GM10248 (cell line): ENCODE results near the gene HOXC10.
A peak's percentile ranks its signal among the peaks of the same experiment; 100 is the strongest.

Experiments used
- CTCF ChIA-PET: fragments of 300-600 bp; sonication (Branson Sonifier 250); formaldehyde crosslinking; extraction: SDS; loops from one replicate; lab custom pipeline; 2021; ENCODE audit warnings: antibody characterized with exemption; lab: Yijun Ruan, JAX
- POLR2A ChIA-PET: fragments of 350-650 bp; sonication (Branson Sonifier 250); formaldehyde crosslinking; extraction: SDS; loops from one replicate; lab custom pipeline; 2020; ENCODE audit warnings: antibody characterized with exemption; lab: Yijun Ruan, JAX
- DNase-seq: peaks from one replicate; pipeline ENCODE4 v3.0.0; 2012; ENCODE audit errors: extremely low spot score
- CTCF ChIP-seq: IDR thresholded peaks from 2 replicates; pipeline ENCODE4 v1.5.1; 2012; ENCODE audit warnings: mild to moderate bottlenecking, low read depth; ENCODE audit errors: extremely low read depth, missing control alignments, control extremely low read depth

Gene HOXC10

GRCh38 chr12:54030442-54030801, 45.5 kb downstream of the HOXC10 start:
- no peak for DNase-seq
- TF ChIP-seq CTCF: no peak
- POLR2A ChIA-PET: no interaction called here
- CTCF ChIA-PET: interaction anchor here (0.7 to 10.1 kb wide), 11 partner anchors 8 to 184 kb away, joined by 3 to 214 read pairs (median 26); partner anchors contain the start of genes HOXC10, HOXC8 and SMUG1

GRCh38 chr12:54030889-54031471, 46.0 kb downstream of the HOXC10 start:
- DNase-seq: no peak
- TF ChIP-seq CTCF: no peak
- POLR2A ChIA-PET: no interaction called here
- CTCF ChIA-PET: interaction anchor here (0.7 to 10.1 kb wide), 16 partner anchors 9 to 184 kb away, joined by 4 to 214 read pairs (median 12); partner anchors contain the start of genes HOXC10, HOXC4, HOXC8 and SMUG1

- DNase-seq: no peak
- POLR2A ChIA-PET: no interaction called here
- no peak for TF ChIP-seq CTCF
- CTCF ChIA-PET: interaction anchor here (0.7 to 10.1 kb wide), 29 partner anchors 9 to 183 kb away, joined by 4 to 214 read pairs (median 8); partner anchors contain the start of genes HOXC10, HOXC4, HOXC8 and SMUG1
Measured at GRCh38 chr12:54031480-54031879, 46.5 kb downstream of the HOXC10 start.

GRCh38 chr12:54032086-54032619, 47.2 kb downstream of the HOXC10 start:
- ChIA-PET CTCF (interaction anchor here (0.6 to 10.1 kb wide), 43 partner anchors 9 to 347 kb away, joined by 3 to 214 read pairs (median 6); partner anchors contain the start of genes HOXC10, HOXC4, HOXC8 and SMUG1), POLR2A (no interaction called here)
- no peak for DNase-seq
- no peak for TF ChIP-seq CTCF

GRCh38 chr12:54032627-54033100, 47.7 kb downstream of the HOXC10 start, which contains the start of gene HOXC5:
TSS of gene HOXC5 (plus strand) at chr12:54033050. CDS start at chr12:54033123, 73 bp downstream.
- DNase-seq: peak; percentile 86
- ChIA-PET POLR2A (no interaction called here), CTCF (interaction anchor here (0.6 to 10.1 kb wide), 45 partner anchors 9 to 346 kb away, joined by 3 to 214 read pairs (median 5); partner anchors contain the start of genes HOXC10, HOXC4, HOXC8 and SMUG1)
- peak; percentile 93 for TF ChIP-seq CTCF

- no peak for DNase-seq
- no peak for TF ChIP-seq CTCF
- POLR2A ChIA-PET: no interaction called here
- CTCF ChIA-PET: interaction anchor here (1.0 to 10.1 kb wide), 35 partner anchors 8 to 346 kb away, joined by 3 to 214 read pairs (median 6); partner anchors contain the start of genes HOXC10, HOXC4, HOXC8 and SMUG1
Measured at GRCh38 chr12:54033106-54033979, 48.4 kb downstream of the HOXC10 start.
